ENCODE results near the gene GPRIN2. TPM values are rescaled to one million over a fixed set of nuclear protein-coding genes. Genes with fewer than 3 reads are reported as not detected.

GPRIN2 gene
- total RNA-seq, 2 experiments from 2014 or later, result not detected

DNA sequence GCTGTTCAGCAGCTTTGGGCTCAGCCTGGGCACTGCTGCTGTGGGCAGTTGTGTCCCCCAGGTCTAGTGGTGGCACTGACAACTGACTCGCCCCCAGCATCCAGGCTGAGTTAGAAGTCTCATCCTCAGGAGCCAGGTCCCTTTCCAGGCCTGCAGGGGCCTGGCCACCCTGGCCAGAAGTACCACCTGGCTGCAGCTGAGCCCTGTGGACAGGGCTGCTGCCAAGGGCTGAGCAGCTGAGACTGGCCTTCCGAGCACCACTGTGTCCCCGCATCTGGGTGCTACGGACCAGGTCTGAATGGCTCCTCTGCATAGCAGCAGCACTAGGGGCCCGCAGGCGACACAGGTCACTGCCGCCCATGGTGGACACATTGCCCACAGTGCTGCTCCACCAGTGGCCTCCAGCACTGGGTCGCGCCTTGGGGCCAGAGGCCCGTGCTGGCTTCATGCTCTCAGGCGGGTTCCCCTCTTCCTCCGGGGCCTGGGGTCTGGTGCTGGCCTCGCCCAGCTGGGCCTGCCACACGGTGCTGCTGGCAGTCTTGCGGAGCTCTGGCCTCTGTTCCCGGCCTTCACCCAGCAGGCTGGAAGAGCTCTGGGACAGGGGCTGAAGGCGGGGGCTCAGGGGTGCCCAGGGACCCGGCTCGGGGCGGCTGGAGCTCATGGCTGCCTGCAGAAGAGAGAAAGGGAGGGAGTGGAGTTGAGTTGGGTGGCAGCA is 6.2 kb downstream of the GPRIN2 start:
- CTCF ChIA-PET, result no interaction called here
- POLR2A ChIA-PET, result no interaction called here

- ChIA-PET POLR2A (no interaction called here), CTCF (no interaction called here)
Measured at GRCh38 chr10:46549171-46550075, 7.0 kb downstream of the GPRIN2 start.

GRCh38 chr10:46548498-46549090 is 7.9 kb downstream of the GPRIN2 start:
- POLR2A ChIA-PET, result interaction anchor here (0.5 kb wide), 1 partner anchor 952 kb away, joined by 3 read pairs; no protein-coding TSS in a partner anchor

GRCh38 chr10:46547541-46548497 is 8.6 kb downstream of the GPRIN2 start:
- CTCF ChIA-PET, result no interaction called here
- POLR2A ChIA-PET, result interaction anchor here (0.5 kb wide), 1 partner anchor 951 kb away, joined by 3 read pairs; no protein-coding TSS in a partner anchor

More at GRCh38 chr10:46548498-46549090, 7.9 kb downstream of the GPRIN2 start:
- CTCF ChIA-PET, result no interaction called here

DNA sequence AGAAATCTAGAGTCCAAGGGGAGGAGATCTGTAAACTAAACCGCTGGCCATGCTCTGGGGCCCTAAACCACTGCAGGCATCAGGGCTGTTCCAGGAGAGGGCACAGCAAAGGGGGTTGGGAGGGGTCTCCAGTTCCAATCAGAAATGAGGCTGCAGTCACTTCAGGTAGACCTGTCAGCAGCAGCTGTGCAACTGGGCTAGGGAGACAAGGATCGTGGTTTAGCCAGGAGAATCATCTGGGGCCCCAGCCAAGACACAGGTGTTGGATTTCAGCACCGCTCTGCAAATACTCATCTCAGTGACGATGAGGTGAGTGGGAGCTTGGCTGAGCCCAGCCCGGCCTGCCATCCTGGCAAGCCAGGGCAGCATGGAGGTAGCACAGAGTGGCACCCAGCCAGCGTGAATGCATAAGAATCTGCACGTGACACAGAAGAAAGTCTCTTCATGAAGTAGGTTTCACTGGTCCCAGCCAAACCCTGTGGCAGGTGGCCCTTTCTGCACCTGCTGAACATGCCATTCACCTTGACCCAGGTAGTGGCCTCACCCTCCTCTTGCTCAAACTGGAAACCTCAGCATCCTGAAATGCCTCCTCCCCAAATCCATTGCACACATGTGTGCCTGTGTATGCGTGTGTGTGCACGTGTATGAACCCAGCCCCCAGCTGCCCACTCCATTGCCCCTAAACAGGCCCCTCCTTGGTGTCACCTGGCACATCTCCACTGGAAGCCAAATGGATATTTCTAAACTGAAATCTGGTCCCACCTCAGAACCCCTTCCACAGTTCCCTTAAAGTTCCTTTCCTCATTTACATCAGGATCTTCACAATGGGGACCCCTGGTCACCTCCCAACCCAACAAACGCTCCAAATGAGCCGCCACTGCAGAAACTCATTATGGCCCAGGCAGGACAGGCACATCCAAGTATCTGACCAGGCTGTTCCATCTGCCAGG is 9.6 kb downstream of the GPRIN2 start:
- ChIA-PET POLR2A (no interaction called here), CTCF (no interaction called here)

DNA sequence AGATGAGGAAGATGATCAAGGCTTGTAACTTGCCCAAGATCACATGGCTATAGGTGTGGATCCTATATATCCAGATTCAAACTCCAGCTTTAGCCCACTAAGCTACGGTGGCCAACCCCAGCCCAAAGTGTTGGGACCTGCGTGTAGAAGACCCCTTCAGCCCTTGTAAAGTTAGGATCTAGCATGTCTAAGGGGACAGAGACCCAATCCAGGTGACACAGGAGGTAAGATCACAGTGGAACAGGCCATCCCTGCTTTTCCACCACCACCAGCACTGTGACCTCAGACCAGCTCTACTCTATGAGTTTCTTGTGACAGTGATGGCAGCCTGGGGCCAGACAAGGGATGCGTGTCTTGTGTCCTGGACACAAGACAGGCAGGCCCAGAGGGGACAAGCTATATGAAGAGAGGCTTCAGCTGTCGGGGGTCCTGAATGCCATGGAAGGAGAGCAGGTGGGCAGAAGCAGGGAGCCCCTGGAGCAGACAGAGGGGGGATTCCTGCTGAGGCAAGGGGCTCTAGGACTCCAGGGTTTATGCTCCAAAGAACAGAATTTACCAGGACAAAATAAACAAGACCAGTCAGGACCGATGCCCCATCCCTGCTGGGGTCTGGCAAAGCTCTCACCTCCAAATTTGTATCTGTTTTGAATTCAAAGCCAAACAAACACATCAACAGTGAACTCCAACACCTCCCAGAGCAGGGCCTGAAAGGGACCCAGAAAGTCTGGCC is 10.4 kb downstream of the GPRIN2 start:
- CTCF ChIA-PET, result interaction anchor here (1.3 kb wide), 1 partner anchor 10 kb away, joined by 3 read pairs; no protein-coding TSS in a partner anchor

DNA sequence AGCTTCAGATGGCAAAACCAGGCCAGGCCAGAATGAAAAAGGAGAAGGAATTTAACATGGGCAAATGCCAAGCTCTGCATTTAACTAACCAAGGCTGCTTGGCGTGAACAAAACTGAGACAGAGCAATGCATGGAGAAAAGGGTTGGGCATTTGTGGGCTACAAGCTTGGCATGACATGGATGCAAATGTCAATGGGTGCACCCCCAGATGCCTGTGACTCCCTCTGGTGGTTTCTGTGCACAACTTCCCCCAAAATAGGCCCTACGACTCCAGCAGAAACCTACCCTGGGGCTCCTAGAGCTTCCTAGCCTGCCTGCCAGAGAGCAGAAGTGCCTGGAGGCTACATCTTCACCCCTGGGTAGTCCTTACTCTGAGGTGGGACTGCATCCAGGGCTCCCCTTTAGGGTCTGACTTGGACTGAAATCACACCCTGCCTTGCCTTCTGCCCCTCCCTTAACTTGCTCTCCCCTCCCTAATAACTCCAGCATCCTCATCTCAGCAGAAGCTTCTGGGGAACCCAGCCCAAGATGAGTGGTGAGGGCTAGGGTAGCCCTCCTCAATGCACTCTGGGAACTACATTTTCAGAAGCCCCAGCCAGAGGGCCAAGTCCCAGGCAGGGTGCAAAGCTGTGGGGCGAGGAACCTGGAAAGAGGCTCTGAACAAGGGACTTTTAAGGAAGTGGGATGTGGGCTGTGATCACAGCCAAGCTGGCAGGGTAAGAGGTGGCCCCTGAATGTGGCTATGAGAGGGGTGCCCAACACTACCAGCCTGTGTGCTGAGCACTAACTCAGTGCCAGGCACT is 11.3 kb downstream of the GPRIN2 start:
- ChIA-PET POLR2A (no interaction called here), CTCF (interaction anchor here (1.1 to 1.3 kb wide), 2 partner anchors 10 to 767 kb away, joined by 3 read pairs; no protein-coding TSS in a partner anchor)

More for the DNA sequence above, 10.4 kb downstream of the GPRIN2 start:
- POLR2A ChIA-PET, result no interaction called here

DNA sequence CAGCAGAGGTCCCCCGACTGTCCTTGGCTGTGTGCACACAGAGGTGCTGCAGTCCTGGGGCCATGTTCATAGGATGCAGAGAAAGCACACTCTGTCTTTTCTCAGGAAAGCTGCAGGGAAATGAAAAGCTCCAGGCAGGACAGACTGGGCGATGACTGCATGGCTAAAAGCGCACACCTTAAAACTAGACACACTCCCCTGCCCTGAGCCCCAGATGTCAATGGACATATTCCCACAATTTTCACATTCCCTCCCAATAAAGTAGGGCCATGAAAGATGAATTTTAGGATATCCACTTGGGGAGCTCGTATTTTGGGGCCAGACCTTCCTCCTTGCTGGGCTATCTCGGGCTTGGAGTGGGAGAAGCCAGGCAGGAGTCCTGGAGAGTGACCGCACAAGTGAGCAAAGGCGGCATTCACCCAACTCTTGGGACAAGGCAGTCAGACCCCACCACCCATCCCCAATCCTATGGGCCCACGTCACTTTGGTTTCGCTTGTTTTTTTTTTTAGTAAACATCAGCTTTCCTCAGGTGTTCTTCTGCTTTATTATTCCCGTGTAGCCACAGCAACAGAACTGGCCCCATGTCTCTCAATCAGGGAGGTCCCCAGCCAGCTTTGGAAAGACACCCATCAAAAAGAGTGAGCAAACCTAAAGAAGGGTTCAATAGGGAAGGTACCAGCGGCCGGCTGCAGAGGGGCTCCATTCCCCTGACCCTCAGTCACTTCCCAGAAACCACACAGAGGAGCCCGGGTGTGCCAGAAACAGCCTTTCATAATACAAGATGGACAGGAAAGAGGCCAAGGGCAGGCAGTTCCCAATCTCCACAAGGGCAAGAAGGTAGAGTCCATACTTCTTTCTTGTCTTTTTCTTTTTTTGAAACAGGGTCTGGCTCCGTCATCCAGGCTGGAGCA is 12.7 kb downstream of the GPRIN2 start:
- POLR2A ChIA-PET, result interaction anchor here (0.6 kb wide), 1 partner anchor 13 kb away, joined by 3 read pairs; no protein-coding TSS in a partner anchor
- CTCF ChIA-PET, result interaction anchor here (0.6 to 1.1 kb wide), 3 partner anchors 16 to 768 kb away, joined by 3 read pairs; no protein-coding TSS in a partner anchor

DNA sequence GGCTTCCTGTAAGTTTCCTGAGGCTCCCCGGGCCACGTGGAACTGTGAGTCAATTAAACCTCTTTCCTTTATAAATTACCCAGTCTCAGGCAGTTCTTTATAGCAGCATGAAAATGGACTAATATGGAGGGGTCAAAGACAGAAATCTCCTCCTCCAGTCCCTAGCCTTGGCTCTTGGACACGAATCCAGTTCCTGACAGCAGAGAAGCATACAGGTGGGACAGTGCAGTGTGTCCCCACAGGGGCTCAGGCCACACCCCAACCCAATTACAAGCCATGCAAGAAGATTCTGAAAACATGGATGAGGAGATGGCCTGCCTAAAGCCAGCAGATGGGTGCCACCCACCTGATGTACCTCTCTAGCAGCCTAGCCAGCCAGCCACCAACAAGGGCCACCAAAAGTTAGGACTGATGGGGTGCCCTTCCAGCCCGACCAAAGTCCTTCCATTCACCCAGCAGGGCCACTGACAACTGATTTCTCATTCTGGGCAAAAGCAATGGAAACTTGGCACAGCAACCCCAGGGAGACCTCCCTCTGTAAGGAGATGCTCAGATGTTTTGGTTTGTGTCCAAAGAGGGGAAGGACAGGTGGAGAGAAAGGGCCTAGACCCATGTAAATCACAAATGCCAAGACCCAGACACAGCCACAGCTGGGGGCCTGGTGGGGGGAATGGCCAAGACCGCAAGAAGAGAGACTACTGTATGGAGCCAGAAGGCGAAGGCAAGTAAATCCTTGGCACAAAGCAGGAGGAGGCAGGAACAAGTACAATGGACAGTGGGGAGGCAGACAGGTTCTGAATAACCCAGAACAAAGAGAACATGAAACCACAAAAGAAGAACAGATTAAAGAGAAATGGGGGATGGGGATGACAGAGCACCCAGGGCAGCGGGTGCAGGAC is 13.6 kb downstream of the GPRIN2 start:
- CTCF ChIA-PET, result interaction anchor here (1.0 kb wide), 1 partner anchor 19 kb away, joined by 3 read pairs; no protein-coding TSS in a partner anchor
- POLR2A ChIA-PET, result no interaction called here

- CTCF ChIA-PET, result no interaction called here
- POLR2A ChIA-PET, result no interaction called here
Measured at GRCh38 chr10:46541735-46542566, 14.5 kb downstream of the GPRIN2 start.

- CTCF ChIA-PET, result no interaction called here
- POLR2A ChIA-PET, result no interaction called here
Measured at GRCh38 chr10:46541017-46541661, 15.3 kb downstream of the GPRIN2 start.

DNA sequence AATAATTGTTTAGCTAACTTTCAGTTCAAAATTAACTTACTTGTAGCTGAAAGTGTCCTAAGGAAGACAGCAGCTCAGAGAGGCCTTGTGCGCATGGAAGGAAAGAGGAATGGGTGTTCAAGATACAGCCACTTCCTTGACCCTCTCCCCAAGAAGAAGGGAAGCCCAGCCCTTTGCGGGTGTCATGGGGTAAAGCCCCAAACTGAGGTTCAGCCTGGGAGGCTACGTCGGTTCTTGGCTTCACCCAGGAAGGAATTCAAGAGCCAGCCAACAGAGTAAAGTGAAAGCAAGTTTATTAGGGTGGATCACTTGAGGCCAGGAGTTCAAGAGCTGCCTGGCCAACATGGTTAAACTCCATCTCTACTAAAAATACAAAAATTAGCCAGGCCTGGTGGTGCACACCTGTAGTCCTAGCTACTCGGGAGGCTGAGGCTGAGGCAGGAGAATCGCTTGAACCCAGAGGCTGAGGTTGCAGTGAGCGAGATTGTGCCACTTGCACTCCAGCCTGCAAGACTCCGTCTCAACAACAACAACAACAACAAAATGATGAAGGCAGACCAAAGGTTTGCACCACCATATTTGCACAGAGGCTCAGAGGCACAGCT is 15.9 kb downstream of the GPRIN2 start:
- POLR2A ChIA-PET, result no interaction called here
- CTCF ChIA-PET, result no interaction called here

Data from activated CD8-positive, alpha-beta memory T cell treated with anti-CD3 and anti-CD28 coated beads for 36 hours (primary cell).